Left lung (tissue), 10 donors: ENCODE results near the gene PRKCA. TPM values are rescaled to one million over a fixed set of nuclear protein-coding genes. Genes with fewer than 3 reads are reported as not detected.

Source experiments
- ATAC-seq: fragments of 200-7000 bp; cut with Tn5 transposase; one replicate; pipeline ENCODE4 v1.9.1; 2020; ENCODE audit warnings: moderate library complexity
- DNase-seq, 4 donors: peaks; one replicate each; pipeline ENCODE4 v3.0.0-alpha.2; 2013 to 2020
- H3K27ac ChIP-seq, 2 donors: fragments of 200-600 bp; sonication (generic) in 1 of 2; one replicate each; pipeline versions ENCODE4 v1.5.0 to v1.8.0; 2020 to 2021
- H3K27me3 ChIP-seq, 2 donors: fragments of 200-600 bp; sonication (generic) in 1 of 2; one replicate each; pipeline versions ENCODE4 v1.5.0 to v1.8.0; 2020 to 2021
- H3K36me3 ChIP-seq, 2 donors: fragments of 200-600 bp; sonication (generic) in 1 of 2; one replicate each; pipeline versions ENCODE4 v1.5.0 to v1.8.0; 2020 to 2021
- H3K4me1 ChIP-seq, 2 donors: fragments of 200-600 bp; one replicate each; pipeline ENCODE4 v1.8.0; 2021
- H3K4me3 ChIP-seq, 2 donors: fragments of 200-600 bp; sonication (generic) in 1 of 2; one replicate each; pipeline versions ENCODE4 v1.5.0 to v1.8.0; 2020 to 2021; ENCODE audit warnings: mild to moderate bottlenecking in 1 of 2
- H3K9me3 ChIP-seq, 2 donors: fragments of 200-600 bp; sonication (generic) in 1 of 2; one replicate each; pipeline versions ENCODE4 v1.5.0 to v1.8.0; 2020 to 2021
- CTCF ChIP-seq, 2 donors: fragments of 200-600 bp; sonication (generic) in 1 of 2; IDR thresholded peaks; one replicate each; pipeline versions ENCODE4 v1.5.0 to v1.8.0; 2021; ENCODE audit warnings: antibody characterized with exemption in 2 of 2
- intact Hi-C, 2 donors: fragments of 100-400 bp; cut with DNase I; formaldehyde crosslinking; loops; one replicate each; pipeline versions ENCODE4 v1.11.2 to v1.14.2; 2022
- microRNA-seq, 2 donors: library from miRNA; unstranded; fragments of <30 nt; microRNA quantifications; one replicate each; pipeline ENCODE4, GENCODE V29; 2019
- polyA plus RNA-seq, 6 donors: library from polyadenylated mRNA; unstranded; fragments of 120-200 nt; gene quantifications; one replicate each; pipeline ENCODE4 v1.2.1, GENCODE V29; 2013; ENCODE audit not compliant: insufficient read length in 6 of 6
- total RNA-seq, 2 donors: library from RNA; stranded (reverse); fragmentation: NEBNext Ultra II Directional; extraction: Animal tissue kit (Norgen Biotek cat#: 25700); gene quantifications; one replicate each; pipeline ENCODE4 v1.2.1, GENCODE V29; 2021
- donor health status: DM: no; HTN: yes; CAD: no.
- donor health status: DM: no; HTN: no; CAD: no.

The PRKCA gene
- total and polyA plus RNA-seq, 8 donors = 16.4 to 30.4 (median 17.5) TPM

DNA sequence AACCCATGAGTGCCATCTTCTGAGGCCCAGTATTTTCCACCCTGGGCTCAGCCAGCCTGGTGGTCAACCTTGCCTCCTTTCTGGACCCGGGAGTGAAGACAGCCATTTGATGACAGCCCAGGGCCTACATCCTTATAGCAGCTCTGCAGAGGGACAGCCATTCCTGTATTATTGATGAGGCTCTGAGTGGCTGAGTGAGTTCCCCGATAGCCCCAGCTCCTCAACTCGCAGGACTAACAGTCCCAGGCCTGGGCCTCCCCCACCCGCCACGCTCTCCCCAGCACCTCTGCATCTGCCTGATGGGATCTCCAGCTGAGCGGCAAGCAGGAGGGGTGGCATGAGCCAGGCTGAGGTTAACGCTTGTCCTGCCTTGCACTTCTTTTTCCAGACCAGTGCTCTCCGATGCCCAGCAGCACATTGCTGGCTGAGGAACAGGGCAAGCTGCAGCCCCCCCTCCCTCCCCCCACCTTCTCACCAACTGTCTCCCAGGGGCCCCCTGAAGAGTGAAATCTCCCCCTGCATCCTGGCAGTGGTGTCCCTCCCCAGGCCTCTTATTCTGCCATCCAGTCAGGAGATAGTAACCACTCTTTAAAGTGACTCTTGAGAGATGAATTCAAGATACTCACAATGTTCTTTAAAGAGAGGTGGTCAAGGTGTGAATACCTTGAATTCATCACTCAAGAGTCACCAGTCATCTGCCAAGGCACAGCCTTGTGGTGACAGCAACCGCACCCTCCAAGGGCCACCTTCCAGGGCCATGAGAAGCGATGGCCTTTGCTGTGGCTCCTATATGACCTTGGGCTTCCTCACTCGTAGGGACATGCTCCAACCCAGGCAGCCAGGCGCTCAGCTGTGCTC lies 556.0 kb downstream of the PRKCA start:
- no peak for TF ChIP-seq CTCF (IDR thresholded peaks at IDR 0.05)
- H3K27ac ChIP-seq = no peak overlapping the region
- peaks cover 0 to 12% of the 10 kb centered on the region in 2 donors for H3K9me3 ChIP-seq
- DNase-seq (no peak), ATAC-seq (no peak)
- no peaks in the 10 kb centered on the region for H3K27me3 ChIP-seq
- H3K4me1 ChIP-seq = no peaks in the 10 kb centered on the region
- H3K36me3 ChIP-seq = no peaks in the 10 kb centered on the region
- intact Hi-C loops = no loop called here
- H3K4me3 ChIP-seq = no peak overlapping the region

GRCh38 chr17:66859353-66859752 lies 556.9 kb downstream of the PRKCA start:
- H3K4me1 ChIP-seq = no peaks in the 10 kb centered on the region
- H3K27ac ChIP-seq = no peak overlapping the region
- DNase-seq = no peak
- H3K4me3 ChIP-seq = no peak overlapping the region
- H3K36me3 ChIP-seq = no peaks in the 10 kb centered on the region
- H3K27me3 ChIP-seq = no peaks in the 10 kb centered on the region
- TF ChIP-seq CTCF (IDR thresholded peaks at IDR 0.05) = no peak
- no peak for ATAC-seq
- H3K9me3 ChIP-seq = peaks cover 0 to 11% of the 10 kb centered on the region in 2 donors
- intact Hi-C loops = no loop called here

DNA sequence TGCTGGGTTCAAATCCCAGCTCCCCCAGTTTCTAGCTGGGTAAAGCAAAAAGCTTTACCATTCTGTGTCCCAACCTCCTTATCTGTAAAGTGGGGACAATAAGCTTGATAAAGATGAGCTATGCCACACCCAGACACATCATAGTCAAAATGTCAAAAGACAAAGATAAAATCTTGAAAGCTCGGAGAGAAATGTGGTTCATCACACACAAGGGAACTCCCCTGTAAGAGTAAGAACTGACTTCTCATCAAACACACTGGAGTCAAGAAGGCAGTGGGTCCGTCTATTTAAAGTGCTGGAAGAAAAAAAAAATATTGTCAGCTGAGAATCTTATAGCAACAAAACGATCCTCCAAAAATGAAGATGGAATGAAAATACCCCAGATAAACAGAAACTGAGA lies 557.8 kb downstream of the PRKCA start:
- intact Hi-C loops = no loop called here
- ATAC-seq = no peak
- no peak overlapping the region for H3K4me3 ChIP-seq
- no peak for TF ChIP-seq CTCF (IDR thresholded peaks at IDR 0.05)
- DNase-seq = no peak
- peaks cover 0 to 3% of the 10 kb centered on the region in 2 donors for H3K9me3 ChIP-seq
- H3K27ac ChIP-seq = no peak overlapping the region
- H3K27me3 ChIP-seq = no peaks in the 10 kb centered on the region
- no peaks in the 10 kb centered on the region for H3K36me3 ChIP-seq
- H3K4me1 ChIP-seq = no peaks in the 10 kb centered on the region

Small RNAs within 50 kb of the gene (microRNA-seq; reads per million reads assigned to microRNA genes)
- gene MIR634 = 0 reads per million in 2 donors

Other genes with a start within 250 kb of the PRKCA start
- 10 to 100 TPM; 23.0 to 23.8 TPM for gene CEP112, start 110.5 kb upstream of the PRKCA start, total RNA-seq
- gene CEP112, start 110.5 kb upstream of the PRKCA start, polyA plus RNA-seq = 10 to 100 TPM; 15.1 to 23.1 (median 18.4) TPM
- gene APOH, start 73.2 kb upstream of the PRKCA start, total RNA-seq = 1 to 10 TPM; 1.3 to 2.7 TPM
- 1 to 10 TPM; 2.1 to 5.7 (median 3.2) TPM for gene APOH, start 73.2 kb upstream of the PRKCA start, polyA plus RNA-seq